Body of pancreas (tissue), 4 donors: ENCODE measurements around the gene MUS81.

Experiments used
- CTCF ChIP-seq, 7 experiments: fragments of 450-650 bp in 4 of 7; fragments of 200-600 bp in 3 of 7; sonication (generic) in 3 of 7; IDR thresholded peaks; one replicate each; pipeline ENCODE4 v1.5.1; 2016 to 2019; ENCODE audit warnings: antibody characterized with exemption in 7 of 7
- POLR2A ChIP-seq, 3 donors: fragments of 450-650 bp; IDR thresholded peaks; one replicate each; pipeline ENCODE4 v1.6.1; 2016; ENCODE audit warnings: antibody characterized with exemption in 3 of 3, mild to moderate bottlenecking in 2 of 3

- TF ChIP-seq CTCF (IDR thresholded peaks at IDR 0.05): no peak
- no peak for TF ChIP-seq POLR2A (IDR thresholded peaks at IDR 0.05)
Observed at GRCh38 chr11:65907878-65908277, 47.6 kb downstream of the MUS81 start.
